ENCODE data around the gene KIFC3. TPM values are rescaled to one million over a fixed set of nuclear protein-coding genes. Genes with fewer than 3 reads are reported as not detected.

The KIFC3 gene
- total and polyA plus RNA-seq, 7 donors = 3.1 to 17.8 (median 6.6) TPM

- peak; percentile 4 to 30 for DNase-seq
- ATAC-seq = no peak
Observed at GRCh38 chr16:57788951-57789350, 13.3 kb downstream of the KIFC3 start.

GRCh38 chr16:57788252-57788841, 13.9 kb downstream of the KIFC3 start:
- no peaks in the 10 kb centered on the region for H3K36me3 ChIP-seq (ENCODE audit: insufficient read depth in 1 of 2, low read depth in 1 of 2)
- H3K4me3 ChIP-seq = no peak overlapping the region
- no peak for ATAC-seq
- peaks cover 26% of the 10 kb centered on the region for H3K4me1 ChIP-seq
- no peak for TF ChIP-seq CTCF (IDR thresholded peaks at IDR 0.05)
- H3K9me3 ChIP-seq = no peaks in the 10 kb centered on the region
- intact Hi-C loops (cut with DNase I) = no loop called here
- no peak overlapping the region for H3K27ac ChIP-seq
- WGBS, 3 donors = 64 to 73% (median 68%) methylated on average over 17 of the region's 17 CpGs
- no peaks in the 10 kb centered on the region for H3K27me3 ChIP-seq (ENCODE audit: insufficient read depth in 3 of 3, low read length in 2 of 3)
- DNase-seq = peak; percentile 15 to 47

More at GRCh38 chr16:57788951-57789350, 13.3 kb downstream of the KIFC3 start:
- intact Hi-C loops (cut with DNase I) = no loop called here
- Histone ChIP-seq H3K4me3 (no peak overlapping the region), H3K27ac (no peak overlapping the region), H3K4me1 (peaks cover 26% of the 10 kb centered on the region), H3K9me3 (no peaks in the 10 kb centered on the region), H3K36me3 (ENCODE audit: insufficient read depth in 1 of 2, low read depth in 1 of 2) (no peaks in the 10 kb centered on the region), H3K27me3 (ENCODE audit: insufficient read depth in 3 of 3, low read length in 2 of 3) (no peaks in the 10 kb centered on the region)
- whole genome bisulfite sequencing, 3 donors = 90 to 91% (median 90%) methylated on average over 12 of the region's 12 CpGs
- no peak for TF ChIP-seq CTCF (IDR thresholded peaks at IDR 0.05)

GRCh38 chr16:57787519-57787905, 14.8 kb downstream of the KIFC3 start:
- intact Hi-C loops (cut with DNase I) = no loop called here
- Histone ChIP-seq H3K4me3 (no peak overlapping the region), H3K9me3 (no peaks in the 10 kb centered on the region), H3K36me3 (ENCODE audit: insufficient read depth in 1 of 2, low read depth in 1 of 2) (no peaks in the 10 kb centered on the region), H3K4me1 (peaks cover 26% of the 10 kb centered on the region), H3K27me3 (ENCODE audit: insufficient read depth in 3 of 3, low read length in 2 of 3) (no peaks in the 10 kb centered on the region), H3K27ac (peak overlapping the region; percentile 41)
- ATAC-seq (no peak), DNase-seq (peak in 1 of 2 donors; percentile 9)
- 78 to 87% (median 86%) methylated on average over 8 of the region's 8 CpGs for WGBS, 3 donors
- TF ChIP-seq CTCF (IDR thresholded peaks at IDR 0.05) = no peak

- H3K9me3 ChIP-seq = no peaks in the 10 kb centered on the region
- 49 to 64% (median 60%) methylated on average over 24 to 26 of the region's 26 CpGs for WGBS, 3 donors
- DNase-seq = peak; percentile 77 to 87
- no peaks in the 10 kb centered on the region for H3K27me3 ChIP-seq (ENCODE audit: insufficient read depth in 3 of 3, low read length in 2 of 3)
- no peak for TF ChIP-seq CTCF (IDR thresholded peaks at IDR 0.05)
- H3K4me1 ChIP-seq = peaks cover 22% of the 10 kb centered on the region
- intact Hi-C loops (cut with DNase I) = no loop called here
- H3K4me3 ChIP-seq = no peak overlapping the region
- ATAC-seq = peak; percentile 62 to 85 (median 84)
- no peaks in the 10 kb centered on the region for H3K36me3 ChIP-seq (ENCODE audit: insufficient read depth in 1 of 2, low read depth in 1 of 2)
- peak overlapping the region; percentile 41 for H3K27ac ChIP-seq
Observed at GRCh38 chr16:57786632-57787518, 15.4 kb downstream of the KIFC3 start.
